K562 (cell line): ENCODE measurements around the gene NR3C2.

Experiments used
- FOXA1 ChIP-seq: fragments of 450-650 bp; IDR thresholded peaks from 2 replicates; pipeline ENCODE4 v1.6.1; 2016; ENCODE audit warnings: mild to moderate bottlenecking, borderline replicate concordance
- FOXK2 ChIP-seq, 2 experiments: fragments of 450-650 bp; IDR thresholded peaks in 1 of 2; conservative IDR thresholded peaks in 1 of 2; 2 replicates each; pipeline ENCODE4 v1.6.1; 2016; ENCODE audit warnings: low read depth in 2 of 2, mild to moderate bottlenecking in 1 of 2
- JUN ChIP-seq, 2 experiments: sonication (generic) in 1 of 2; formaldehyde crosslinking in 1 of 2; IDR thresholded peaks; 2 replicates each; pipeline versions ENCODE4 v1.6.1 to v1.8.0; 2012 to 2022; ENCODE audit warnings: borderline replicate concordance in 2 of 2, mild to moderate bottlenecking in 2 of 2, improper control_type of control experiment in 1 of 2, low read depth in 1 of 2, low read length in 1 of 2, missing genetic modification reagents in 1 of 2
- NR1H2 ChIP-seq: sonication (generic); formaldehyde crosslinking; IDR thresholded peaks from 2 replicates; pipeline ENCODE4 v1.4.0; 2020; ENCODE audit warnings: mild to moderate bottlenecking, missing genetic modification reagents
- NR3C1 ChIP-seq: sonication (generic); formaldehyde crosslinking; IDR thresholded peaks from 2 replicates; pipeline ENCODE4 v1.8.1; 2022; ENCODE audit warnings: missing genetic modification reagents
- RAD21 ChIP-seq, 2 experiments: fragments of 250-450 bp in 1 of 2; fragments of 450-650 bp in 1 of 2; sonication (Bioruptor Pico) in 1 of 2; formaldehyde crosslinking in 1 of 2; IDR thresholded peaks in 1 of 2; conservative IDR thresholded peaks in 1 of 2; 2 replicates each; pipeline versions ENCODE4 v1.4.0 to v1.8.0; 2020 to 2022; ENCODE audit warnings: mild to moderate bottlenecking in 2 of 2, moderate library complexity in 1 of 2
- SP1 ChIP-seq: sonication (generic); formaldehyde crosslinking; IDR thresholded peaks from 2 replicates; pipeline ENCODE4 v1.8.1; 2022; ENCODE audit warnings: mild to moderate bottlenecking, missing genetic modification reagents
- ZNF324 ChIP-seq: fragments of 250-450 bp; sonication (Bioruptor Pico); IDR thresholded peaks from 2 replicates; pipeline ENCODE4 v1.4.0; 2020; ENCODE audit warnings: mild to moderate bottlenecking
- TF ChIP-seq, protein P1 (sequence below), 3 experiments: IDR thresholded peaks in 2 of 3; conservative IDR thresholded peaks in 1 of 3; 2 replicates each; pipeline ENCODE4 v1.5.1; 2011 to 2012; ENCODE audit warnings: low read length in 3 of 3, mild to moderate bottlenecking in 3 of 3, control low read depth in 2 of 3, improper control_type of control experiment in 1 of 3, inconsistent platforms in 1 of 3, low read depth in 1 of 3, mixed read lengths in 1 of 3, moderate library complexity in 1 of 3; ENCODE audit not compliant: insufficient read depth in 2 of 3

GRCh38 chr4:148395771-148396170, 46.4 kb downstream of the NR3C2 start:
- TF ChIP-seq, protein P1, sequence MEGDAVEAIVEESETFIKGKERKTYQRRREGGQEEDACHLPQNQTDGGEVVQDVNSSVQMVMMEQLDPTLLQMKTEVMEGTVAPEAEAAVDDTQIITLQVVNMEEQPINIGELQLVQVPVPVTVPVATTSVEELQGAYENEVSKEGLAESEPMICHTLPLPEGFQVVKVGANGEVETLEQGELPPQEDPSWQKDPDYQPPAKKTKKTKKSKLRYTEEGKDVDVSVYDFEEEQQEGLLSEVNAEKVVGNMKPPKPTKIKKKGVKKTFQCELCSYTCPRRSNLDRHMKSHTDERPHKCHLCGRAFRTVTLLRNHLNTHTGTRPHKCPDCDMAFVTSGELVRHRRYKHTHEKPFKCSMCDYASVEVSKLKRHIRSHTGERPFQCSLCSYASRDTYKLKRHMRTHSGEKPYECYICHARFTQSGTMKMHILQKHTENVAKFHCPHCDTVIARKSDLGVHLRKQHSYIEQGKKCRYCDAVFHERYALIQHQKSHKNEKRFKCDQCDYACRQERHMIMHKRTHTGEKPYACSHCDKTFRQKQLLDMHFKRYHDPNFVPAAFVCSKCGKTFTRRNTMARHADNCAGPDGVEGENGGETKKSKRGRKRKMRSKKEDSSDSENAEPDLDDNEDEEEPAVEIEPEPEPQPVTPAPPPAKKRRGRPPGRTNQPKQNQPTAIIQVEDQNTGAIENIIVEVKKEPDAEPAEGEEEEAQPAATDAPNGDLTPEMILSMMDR (IDR thresholded peaks at IDR 0.05 in 2 of 3, conservative IDR thresholded peaks at IDR 0.05 in 1 of 3; ENCODE audit: insufficient read depth in 2 of 3, low read depth in 1 of 3, low read length in 3 of 3) = no peak
- TF ChIP-seq ZNF324 (CRISPR knock-in tag) (no peak), RAD21 (CRISPR knock-in tag; conservative IDR thresholded peaks at IDR 0.05 in 1 of 2, IDR thresholded peaks at IDR 0.05 in 1 of 2) (no peak), SP1 (CRISPR knock-in tag) (no peak), NR1H2 (no peak), FOXK2 (conservative IDR thresholded peaks at IDR 0.05 in 1 of 2, IDR thresholded peaks at IDR 0.05 in 1 of 2; ENCODE audit: low read depth in 2 of 2) (no peak), NR3C1 (CRISPR knock-in tag) (no peak), FOXA1 (no peak), JUN (IDR thresholded peaks at IDR 0.05; ENCODE audit: borderline replicate concordance, low read depth, low read length) (no peak), JUN (CRISPR knock-in tag; IDR thresholded peaks at IDR 0.05; ENCODE audit: borderline replicate concordance) (no peak)
